Fibroblast of lung (primary cell): Measurements from ENCODE around the gene GPATCH1. TPM values are rescaled to one million over a fixed set of nuclear protein-coding genes. Genes with fewer than 3 reads are reported as not detected.

Experiments used
- DNase-seq, 2 donors: peaks; one replicate each; pipeline versions ENCODE4 v3.0.0 to v3.0.0-alpha.2; 2010; ENCODE audit warnings: low read depth in 2 of 2
- H2AFZ ChIP-seq: 2 replicates; pipeline ENCODE4 v1.5.1; 2012; ENCODE audit warnings: low read length, control low read depth, inconsistent platforms
- H3K27ac ChIP-seq: 2 replicates; pipeline ENCODE4 v1.5.1; 2011; ENCODE audit warnings: low read length, control low read depth; ENCODE audit not compliant: insufficient read depth
- H3K27me3 ChIP-seq: 2 replicates; pipeline ENCODE4 v1.5.1; 2011; ENCODE audit warnings: mild to moderate bottlenecking, low read length; ENCODE audit not compliant: control insufficient read depth, insufficient read depth
- H3K36me3 ChIP-seq: 2 replicates; pipeline ENCODE4 v1.5.1; 2011; ENCODE audit warnings: low read length; ENCODE audit not compliant: control insufficient read depth, insufficient read depth
- H3K4me1 ChIP-seq: 2 replicates; pipeline ENCODE4 v1.5.1; 2011; ENCODE audit warnings: low read length; ENCODE audit not compliant: control insufficient read depth, insufficient read depth; ENCODE audit errors: extremely low read depth
- H3K4me2 ChIP-seq: 2 replicates; pipeline ENCODE4 v1.5.1; 2011; ENCODE audit warnings: low read length, control low read depth; ENCODE audit not compliant: insufficient read depth; ENCODE audit errors: extremely low read depth
- H3K4me3 ChIP-seq, 4 experiments: fragments of 200-600 bp in 1 of 4; sonication (generic) in 1 of 4; replicated peaks in 1 of 4; 2 replicates each; pipeline ENCODE4 v1.5.1; 2011 to 2016; ENCODE audit warnings: low read length in 4 of 4, low read depth in 3 of 4, mild to moderate bottlenecking in 3 of 4, control low read depth in 2 of 4, inconsistent platforms in 1 of 4, mixed read lengths in 1 of 4; ENCODE audit not compliant: insufficient read depth in 1 of 4; ENCODE audit errors: control extremely low read depth in 1 of 4
- H3K79me2 ChIP-seq: 2 replicates; pipeline ENCODE4 v1.5.1; 2012; ENCODE audit warnings: mild to moderate bottlenecking, low read length, inconsistent platforms; ENCODE audit not compliant: control insufficient read depth, insufficient read depth
- H3K9ac ChIP-seq: 2 replicates; pipeline ENCODE4 v1.5.1; 2011; ENCODE audit warnings: mild to moderate bottlenecking, low read length, control low read depth; ENCODE audit not compliant: insufficient read depth
- H3K9me3 ChIP-seq: 2 replicates; pipeline ENCODE4 v1.5.1; 2012; ENCODE audit warnings: low read depth, low read length; ENCODE audit not compliant: control insufficient read depth, insufficient read depth
- H4K20me1 ChIP-seq: 2 replicates; pipeline ENCODE4 v1.5.1; 2011; ENCODE audit warnings: low read length; ENCODE audit not compliant: control insufficient read depth, insufficient read depth; ENCODE audit errors: extremely low read depth
- EZH2 ChIP-seq: IDR thresholded peaks from 2 replicates; pipeline ENCODE4 v1.5.1; 2012; ENCODE audit warnings: low read length, control low read depth, mild to moderate bottlenecking; ENCODE audit errors: missing control alignments
- polyA plus RNA-seq, 2 donors: library from polyadenylated mRNA; depleted of rRNA in 1 of 2; stranded (reverse) in 1 of 2; unstranded in 1 of 2; fragments of >200 nt; gene quantifications; 2 replicates each; pipeline ENCODE4 v1.2.1, GENCODE V29; 2011 to 2012; ENCODE audit warnings: missing spikeins in 1 of 2
- total RNA-seq: library from RNA; depleted of rRNA; stranded (reverse); fragments of >200 nt; gene quantifications from 2 replicates; pipeline ENCODE4 v1.2.1, GENCODE V29; 2014
- TF ChIP-seq, protein P1 (sequence below), 2 donors: IDR thresholded peaks in 1 of 2; conservative IDR thresholded peaks in 1 of 2; 1 replicate in 1 of 2; 2 replicates in 1 of 2; pipeline ENCODE4 v1.5.1; 2011 to 2012; ENCODE audit warnings: low read length in 2 of 2, control low read depth in 1 of 2, inconsistent platforms in 1 of 2, low read depth in 1 of 2, mild to moderate bottlenecking in 1 of 2

Gene GPATCH1
- total and polyA plus RNA-seq, 2 donors (not counting 1 experiment from before 2014, with no cell fraction given): 5.6 to 6.3 TPM

DNA sequence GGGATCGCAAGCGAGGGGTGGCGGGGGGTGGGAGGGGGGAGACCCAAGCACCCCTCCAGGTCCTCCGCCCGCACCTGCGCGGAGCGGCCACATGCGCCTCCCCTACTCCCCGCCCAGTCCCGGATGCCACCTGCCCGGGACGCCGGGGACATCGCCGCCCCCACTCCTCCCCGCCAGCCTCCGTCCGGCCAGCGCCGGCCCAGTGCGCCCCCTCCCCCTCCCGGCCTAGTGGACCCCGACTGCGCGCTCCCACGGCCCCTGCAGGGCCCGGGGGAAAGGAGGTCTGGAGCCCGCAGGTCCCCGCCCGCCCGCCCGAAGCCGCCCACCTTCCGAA is 16.6 kb upstream of the GPATCH1 start:
- H3K9me3 ChIP-seq: no peaks in the 10 kb centered on the region
- peak overlapping the region; percentile 51 to 59 (median 54) for H3K4me3 ChIP-seq
- no peak for DNase-seq

DNA sequence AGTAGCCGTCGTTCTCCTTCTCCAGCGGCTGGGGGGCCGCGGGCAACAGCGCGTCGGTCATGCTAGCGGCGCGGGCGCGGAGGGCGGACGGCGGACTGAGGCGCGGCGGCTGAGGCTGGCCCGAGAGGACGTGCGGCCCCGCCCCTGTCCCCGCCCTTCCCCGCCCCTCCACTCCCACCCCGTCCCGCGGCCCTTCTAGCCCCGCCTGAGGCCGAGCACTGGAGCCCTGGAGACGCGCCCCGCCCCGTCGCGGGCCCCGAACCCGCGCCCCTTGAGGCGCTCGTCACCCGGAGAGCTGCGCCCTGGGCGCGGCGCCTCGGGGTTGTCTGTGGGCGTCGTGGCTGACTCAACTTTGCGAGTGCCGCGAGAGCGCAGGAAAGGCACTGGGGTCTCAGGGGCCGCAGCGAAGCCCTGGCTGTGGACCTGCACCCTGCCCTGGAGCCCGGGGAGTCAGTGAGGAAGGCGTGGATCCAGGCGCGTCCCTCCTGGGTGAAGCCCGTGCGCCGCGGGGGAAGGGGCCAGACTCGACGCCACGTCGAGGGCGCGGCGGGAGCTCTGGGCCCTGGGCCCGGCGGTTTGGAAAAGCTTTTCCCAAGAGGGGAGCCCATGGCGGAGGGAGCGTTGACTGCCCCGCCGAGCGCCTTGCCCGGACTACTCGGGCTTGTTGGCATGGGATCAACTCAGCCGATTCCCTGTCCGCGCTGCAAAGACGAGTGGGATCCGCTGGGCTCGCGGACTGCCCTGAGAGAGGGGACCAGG is 16.0 kb upstream of the GPATCH1 start, which contains the start of gene RHPN2:
RHPN2 (minus strand) TSS at position 97 of the 759 bp plus-strand sequence; CDS start at position 61, 36 bp downstream.
- Histone ChIP-seq H3K4me3 (peak within 1 kb of the TSS; percentile 51 to 59 (median 54)), H3K79me2 (no peaks in the 10 kb centered on the region), H3K27me3 (no peaks in the 10 kb centered on the region), H4K20me1 (no peaks in the 10 kb centered on the region), H3K27ac (no peak within 1 kb of the TSS), H3K4me1 (peaks cover 2% of the 10 kb centered on the region), H3K9me3 (no peaks in the 10 kb centered on the region), H3K36me3 (no peaks in the 10 kb centered on the region), H3K4me2 (peak within 1 kb of the TSS; percentile 87), H3K9ac (peak within 1 kb of the TSS; percentile 36), H2AFZ (peak within 1 kb of the TSS; percentile 66)
- no peak for TF ChIP-seq EZH2
- TF ChIP-seq, protein P1, sequence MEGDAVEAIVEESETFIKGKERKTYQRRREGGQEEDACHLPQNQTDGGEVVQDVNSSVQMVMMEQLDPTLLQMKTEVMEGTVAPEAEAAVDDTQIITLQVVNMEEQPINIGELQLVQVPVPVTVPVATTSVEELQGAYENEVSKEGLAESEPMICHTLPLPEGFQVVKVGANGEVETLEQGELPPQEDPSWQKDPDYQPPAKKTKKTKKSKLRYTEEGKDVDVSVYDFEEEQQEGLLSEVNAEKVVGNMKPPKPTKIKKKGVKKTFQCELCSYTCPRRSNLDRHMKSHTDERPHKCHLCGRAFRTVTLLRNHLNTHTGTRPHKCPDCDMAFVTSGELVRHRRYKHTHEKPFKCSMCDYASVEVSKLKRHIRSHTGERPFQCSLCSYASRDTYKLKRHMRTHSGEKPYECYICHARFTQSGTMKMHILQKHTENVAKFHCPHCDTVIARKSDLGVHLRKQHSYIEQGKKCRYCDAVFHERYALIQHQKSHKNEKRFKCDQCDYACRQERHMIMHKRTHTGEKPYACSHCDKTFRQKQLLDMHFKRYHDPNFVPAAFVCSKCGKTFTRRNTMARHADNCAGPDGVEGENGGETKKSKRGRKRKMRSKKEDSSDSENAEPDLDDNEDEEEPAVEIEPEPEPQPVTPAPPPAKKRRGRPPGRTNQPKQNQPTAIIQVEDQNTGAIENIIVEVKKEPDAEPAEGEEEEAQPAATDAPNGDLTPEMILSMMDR (conservative IDR thresholded peaks at IDR 0.05 in 1 of 2, IDR thresholded peaks at IDR 0.05 in 1 of 2; ENCODE audit: low read depth in 1 of 2, low read length in 2 of 2): no peak
- DNase-seq: peak; percentile 66

More for the DNA sequence above, 16.6 kb upstream of the GPATCH1 start:
- Histone ChIP-seq H3K9ac (no peak overlapping the region), H3K36me3 (no peaks in the 10 kb centered on the region), H3K27me3 (no peaks in the 10 kb centered on the region), H3K27ac (no peak overlapping the region), H2AFZ (no peak overlapping the region), H4K20me1 (no peaks in the 10 kb centered on the region), H3K4me2 (no peak overlapping the region), H3K4me1 (peaks cover 2% of the 10 kb centered on the region), H3K79me2 (no peaks in the 10 kb centered on the region)
- TF ChIP-seq, protein P1 (conservative IDR thresholded peaks at IDR 0.05 in 1 of 2, IDR thresholded peaks at IDR 0.05 in 1 of 2; ENCODE audit: low read depth in 1 of 2, low read length in 2 of 2): no peak
- no peak for TF ChIP-seq EZH2

DNA sequence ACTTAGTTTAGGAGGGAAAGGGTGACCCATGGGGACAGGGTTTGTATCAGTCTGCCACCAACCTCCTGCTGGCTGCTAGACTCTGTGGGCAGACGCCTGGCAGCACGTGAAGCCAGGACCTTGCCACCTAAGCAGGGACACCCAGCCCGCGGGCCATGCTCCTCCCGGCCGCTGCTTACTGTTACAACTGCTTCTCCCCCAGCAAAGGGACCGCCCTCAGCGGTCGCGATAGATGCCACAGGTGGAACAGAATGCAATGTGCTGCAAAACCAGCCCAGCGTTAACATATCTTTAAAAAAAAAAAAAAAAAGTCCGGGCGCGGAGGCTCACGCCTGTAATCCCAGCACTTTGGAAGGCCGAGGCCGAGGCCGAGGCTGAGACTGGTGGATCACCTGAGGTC is 14.4 kb upstream of the GPATCH1 start:
- Histone ChIP-seq H3K4me3 (no peak overlapping the region), H3K9me3 (no peaks in the 10 kb centered on the region), H3K9ac (no peak overlapping the region), H3K4me1 (peaks cover 2% of the 10 kb centered on the region), H4K20me1 (no peaks in the 10 kb centered on the region), H3K36me3 (no peaks in the 10 kb centered on the region), H3K4me2 (no peak overlapping the region), H3K27me3 (no peaks in the 10 kb centered on the region), H3K27ac (no peak overlapping the region), H2AFZ (no peak overlapping the region), H3K79me2 (no peaks in the 10 kb centered on the region)
- TF ChIP-seq, protein P1 (conservative IDR thresholded peaks at IDR 0.05 in 1 of 2, IDR thresholded peaks at IDR 0.05 in 1 of 2; ENCODE audit: low read depth in 1 of 2, low read length in 2 of 2): no peak
- no peak for TF ChIP-seq EZH2
- no peak for DNase-seq
